ENCODE measurements around the gene HIVEP1. TPM values are rescaled to one million over a fixed set of nuclear protein-coding genes. Genes with fewer than 3 reads are reported as not detected.

HIVEP1 gene
- total and polyA plus RNA-seq, 2 of the 13 experiments (the other 11 are each of a cell fraction or from before 2014, with no cell fraction given) = 7.4 to 9.9 TPM

DNA sequence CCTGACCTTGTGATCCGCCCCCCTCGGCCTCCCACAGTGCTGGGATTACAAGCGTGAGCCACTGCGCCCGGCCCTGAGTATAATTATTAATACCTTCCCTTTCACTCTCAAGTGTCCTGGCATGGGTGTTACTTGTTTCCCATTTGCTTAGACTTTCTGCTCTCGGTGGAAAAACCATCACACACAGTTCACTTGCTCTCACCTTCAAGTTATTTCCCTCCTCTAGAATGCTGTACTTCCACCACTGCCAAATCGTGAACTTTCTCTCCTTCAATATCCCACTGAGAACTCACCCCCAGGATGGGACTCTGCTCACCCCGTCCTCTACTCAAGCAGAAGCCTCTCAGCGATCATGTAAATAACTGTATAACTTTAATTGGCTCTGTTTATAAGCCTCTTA, 4.6 kb upstream of the HIVEP1 start (continued):
- TF ChIP-seq, protein P1, sequence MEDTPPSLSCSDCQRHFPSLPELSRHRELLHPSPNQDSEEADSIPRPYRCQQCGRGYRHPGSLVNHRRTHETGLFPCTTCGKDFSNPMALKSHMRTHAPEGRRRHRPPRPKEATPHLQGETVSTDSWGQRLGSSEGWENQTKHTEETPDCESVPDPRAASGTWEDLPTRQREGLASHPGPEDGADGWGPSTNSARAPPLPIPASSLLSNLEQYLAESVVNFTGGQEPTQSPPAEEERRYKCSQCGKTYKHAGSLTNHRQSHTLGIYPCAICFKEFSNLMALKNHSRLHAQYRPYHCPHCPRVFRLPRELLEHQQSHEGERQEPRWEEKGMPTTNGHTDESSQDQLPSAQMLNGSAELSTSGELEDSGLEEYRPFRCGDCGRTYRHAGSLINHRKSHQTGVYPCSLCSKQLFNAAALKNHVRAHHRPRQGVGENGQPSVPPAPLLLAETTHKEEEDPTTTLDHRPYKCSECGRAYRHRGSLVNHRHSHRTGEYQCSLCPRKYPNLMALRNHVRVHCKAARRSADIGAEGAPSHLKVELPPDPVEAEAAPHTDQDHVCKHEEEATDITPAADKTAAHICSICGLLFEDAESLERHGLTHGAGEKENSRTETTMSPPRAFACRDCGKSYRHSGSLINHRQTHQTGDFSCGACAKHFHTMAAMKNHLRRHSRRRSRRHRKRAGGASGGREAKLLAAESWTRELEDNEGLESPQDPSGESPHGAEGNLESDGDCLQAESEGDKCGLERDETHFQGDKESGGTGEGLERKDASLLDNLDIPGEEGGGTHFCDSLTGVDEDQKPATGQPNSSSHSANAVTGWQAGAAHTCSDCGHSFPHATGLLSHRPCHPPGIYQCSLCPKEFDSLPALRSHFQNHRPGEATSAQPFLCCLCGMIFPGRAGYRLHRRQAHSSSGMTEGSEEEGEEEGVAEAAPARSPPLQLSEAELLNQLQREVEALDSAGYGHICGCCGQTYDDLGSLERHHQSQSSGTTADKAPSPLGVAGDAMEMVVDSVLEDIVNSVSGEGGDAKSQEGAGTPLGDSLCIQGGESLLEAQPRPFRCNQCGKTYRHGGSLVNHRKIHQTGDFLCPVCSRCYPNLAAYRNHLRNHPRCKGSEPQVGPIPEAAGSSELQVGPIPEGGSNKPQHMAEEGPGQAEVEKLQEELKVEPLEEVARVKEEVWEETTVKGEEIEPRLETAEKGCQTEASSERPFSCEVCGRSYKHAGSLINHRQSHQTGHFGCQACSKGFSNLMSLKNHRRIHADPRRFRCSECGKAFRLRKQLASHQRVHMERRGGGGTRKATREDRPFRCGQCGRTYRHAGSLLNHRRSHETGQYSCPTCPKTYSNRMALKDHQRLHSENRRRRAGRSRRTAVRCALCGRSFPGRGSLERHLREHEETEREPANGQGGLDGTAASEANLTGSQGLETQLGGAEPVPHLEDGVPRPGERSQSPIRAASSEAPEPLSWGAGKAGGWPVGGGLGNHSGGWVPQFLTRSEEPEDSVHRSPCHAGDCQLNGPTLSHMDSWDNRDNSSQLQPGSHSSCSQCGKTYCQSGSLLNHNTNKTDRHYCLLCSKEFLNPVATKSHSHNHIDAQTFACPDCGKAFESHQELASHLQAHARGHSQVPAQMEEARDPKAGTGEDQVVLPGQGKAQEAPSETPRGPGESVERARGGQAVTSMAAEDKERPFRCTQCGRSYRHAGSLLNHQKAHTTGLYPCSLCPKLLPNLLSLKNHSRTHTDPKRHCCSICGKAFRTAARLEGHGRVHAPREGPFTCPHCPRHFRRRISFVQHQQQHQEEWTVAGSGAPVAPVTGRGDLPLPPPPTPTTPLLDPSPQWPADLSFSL (CRISPR knock-in tag; IDR thresholded peaks at IDR 0.05) = 0 out of 2 replicates have a peak, but pooled peaks have one; percentile 20

DNA sequence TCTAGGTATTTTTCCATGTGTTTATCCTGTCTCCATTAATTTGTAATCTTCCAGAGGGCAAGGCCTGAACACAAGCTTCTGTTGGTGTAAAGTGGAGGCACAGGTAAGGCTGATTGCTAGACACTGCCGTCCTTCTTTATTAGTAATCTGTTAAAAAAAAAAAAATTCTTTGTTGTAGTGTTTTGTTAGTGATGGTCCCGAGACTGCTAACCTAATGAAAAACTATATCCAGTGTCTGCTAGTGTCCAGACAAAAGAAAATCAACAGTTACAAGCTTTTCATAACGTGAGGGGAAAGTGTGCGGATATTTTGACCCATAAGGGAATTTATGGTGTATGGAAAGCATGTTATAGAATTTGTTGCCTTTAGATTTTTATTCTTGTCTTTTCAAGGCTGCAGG, 4.2 kb upstream of the HIVEP1 start:
- peak overlapping the region; percentile 99 for H3K27ac ChIP-seq (ENCODE audit: extremely low read length, insufficient read depth, low read length)
- H3K9ac ChIP-seq (ENCODE audit: insufficient read depth, low read depth, low read length) = peak overlapping the region; percentile 95
- TF ChIP-seq CBX2 (IDR thresholded peaks at IDR 0.05; ENCODE audit: low read depth, low read length) (0 out of 2 replicates have a peak, but pooled peaks have one; percentile 73), CBX2 (CRISPR knock-in tag; IDR thresholded peaks at IDR 0.05; ENCODE audit: low read depth) (no peak), ZNF644 (CRISPR knock-in tag; IDR thresholded peaks at IDR 0.05; ENCODE audit: low read depth) (no peak), ESRRA (CRISPR knock-in tag; IDR thresholded peaks at IDR 0.05; ENCODE audit: low read depth) (no peak), MIER3 (CRISPR knock-in tag; IDR thresholded peaks at IDR 0.05; ENCODE audit: borderline replicate concordance) (no peak), ZFYVE20 (CRISPR knock-in tag; IDR thresholded peaks at IDR 0.05; ENCODE audit: borderline replicate concordance, low read depth) (no peak)
- TF ChIP-seq, protein P2, sequence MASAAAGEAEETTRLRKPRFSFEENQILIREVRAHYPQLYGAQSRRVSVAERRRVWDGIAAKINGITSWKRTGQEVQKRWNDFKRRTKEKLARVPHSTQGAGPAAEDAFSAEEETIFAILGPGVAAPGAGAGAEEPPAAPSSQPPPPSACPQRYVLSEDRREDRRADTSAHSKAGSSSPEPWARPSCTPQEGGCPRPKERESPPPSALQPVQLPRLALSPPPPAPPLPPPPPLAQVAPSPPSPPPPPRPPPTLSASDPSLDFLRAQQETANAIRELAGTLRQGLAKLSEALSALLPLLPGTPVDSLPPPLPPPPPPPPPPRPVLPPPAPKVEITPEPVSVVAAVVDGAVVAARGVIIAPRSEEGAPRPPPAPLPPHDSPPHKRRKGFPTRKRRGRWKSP (CRISPR knock-in tag; IDR thresholded peaks at IDR 0.05) = no peak
- TF ChIP-seq, protein P3, sequence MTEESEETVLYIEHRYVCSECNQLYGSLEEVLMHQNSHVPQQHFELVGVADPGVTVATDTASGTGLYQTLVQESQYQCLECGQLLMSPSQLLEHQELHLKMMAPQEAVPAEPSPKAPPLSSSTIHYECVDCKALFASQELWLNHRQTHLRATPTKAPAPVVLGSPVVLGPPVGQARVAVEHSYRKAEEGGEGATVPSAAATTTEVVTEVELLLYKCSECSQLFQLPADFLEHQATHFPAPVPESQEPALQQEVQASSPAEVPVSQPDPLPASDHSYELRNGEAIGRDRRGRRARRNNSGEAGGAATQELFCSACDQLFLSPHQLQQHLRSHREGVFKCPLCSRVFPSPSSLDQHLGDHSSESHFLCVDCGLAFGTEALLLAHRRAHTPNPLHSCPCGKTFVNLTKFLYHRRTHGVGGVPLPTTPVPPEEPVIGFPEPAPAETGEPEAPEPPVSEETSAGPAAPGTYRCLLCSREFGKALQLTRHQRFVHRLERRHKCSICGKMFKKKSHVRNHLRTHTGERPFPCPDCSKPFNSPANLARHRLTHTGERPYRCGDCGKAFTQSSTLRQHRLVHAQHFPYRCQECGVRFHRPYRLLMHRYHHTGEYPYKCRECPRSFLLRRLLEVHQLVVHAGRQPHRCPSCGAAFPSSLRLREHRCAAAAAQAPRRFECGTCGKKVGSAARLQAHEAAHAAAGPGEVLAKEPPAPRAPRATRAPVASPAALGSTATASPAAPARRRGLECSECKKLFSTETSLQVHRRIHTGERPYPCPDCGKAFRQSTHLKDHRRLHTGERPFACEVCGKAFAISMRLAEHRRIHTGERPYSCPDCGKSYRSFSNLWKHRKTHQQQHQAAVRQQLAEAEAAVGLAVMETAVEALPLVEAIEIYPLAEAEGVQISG (CRISPR knock-in tag; IDR thresholded peaks at IDR 0.05) = no peak
- TF ChIP-seq, protein P4, sequence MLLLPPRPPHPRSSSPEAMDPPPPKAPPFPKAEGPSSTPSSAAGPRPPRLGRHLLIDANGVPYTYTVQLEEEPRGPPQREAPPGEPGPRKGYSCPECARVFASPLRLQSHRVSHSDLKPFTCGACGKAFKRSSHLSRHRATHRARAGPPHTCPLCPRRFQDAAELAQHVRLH (CRISPR knock-in tag; IDR thresholded peaks at IDR 0.05; ENCODE audit: borderline replicate concordance, low read depth) = no peak
- intact Hi-C loops (cut with micrococcal nuclease; ENCODE audit: unreplicated experiment) = no loop called here
- H3K4me1 ChIP-seq (ENCODE audit: insufficient read depth, low read length) = peaks cover 20% of the 10 kb centered on the region
- DNase-seq (ENCODE audit: low spot score) (no peak), FAIRE-seq (peak; percentile 15), ATAC-seq (no peak)
- peak overlapping the region; percentile 97 for H3K4me2 ChIP-seq (ENCODE audit: low read depth, low read length)
- BruUV-seq (replicated peaks) = TSS peak; percentile 94
- CTCF ChIA-PET (ENCODE audit: low intra/inter-chr PET ratio, low total read pairs) = no interaction called here
- no peaks in the 10 kb centered on the region for H3K9me3 ChIP-seq (ENCODE audit: low read length)
- H3K36me3 ChIP-seq (replicated peaks in 1 of 2; ENCODE audit: control insufficient read depth in 1 of 2, insufficient read depth in 2 of 2, low read length in 2 of 2) = no peaks in the 10 kb centered on the region
- WGBS (ENCODE audit: low lambda C conversion rate) = 1% methylated on average over 4 of the region's 4 CpGs
- no peaks in the 10 kb centered on the region for H4K20me1 ChIP-seq (ENCODE audit: insufficient read depth, low read length)
- peaks cover 14% of the 10 kb centered on the region for H3K79me2 ChIP-seq (ENCODE audit: insufficient read depth, low read length)
- POLR2A ChIA-PET = no interaction called here
- in situ Hi-C loops (cut with HindIII; ENCODE audit: extremely low pct_ligation_motif_present, low pct_unique_long_range_greater_than_20kb) = no loop called here
- H3K27me3 ChIP-seq (ENCODE audit: control insufficient read depth in 1 of 2, insufficient read depth in 2 of 2, low read length in 2 of 2) = no peaks in the 10 kb centered on the region; a peak in 1 of 5 replicates
- peak overlapping the region; percentile 85 for H2AFZ ChIP-seq (ENCODE audit: low read length)
- peak overlapping the region; percentile 72 to 97 (median 94) for H3K4me3 ChIP-seq (replicated peaks in 1 of 3; ENCODE audit: insufficient read depth in 1 of 3, low read depth in 2 of 3, low read length in 3 of 3)

All from HepG2 (cell line).